IMR-90 (cell line): Measurements from ENCODE around the gene C6. TPM values are rescaled to one million over a fixed set of nuclear protein-coding genes. Genes with fewer than 3 reads are reported as not detected.

Experiments
- ATAC-seq: fragments of 200-7000 bp; cut with Tn5 transposase; 2 replicates; pipeline ENCODE4 v1.9.1; 2020; ENCODE audit warnings: low read depth, mild to moderate bottlenecking, moderate library complexity
- BruUV-seq: library from RNA; stranded (reverse); fragments of 400-500 nt; replicated peaks from 2 replicates; lab custom pipeline; 2021; lab: Mats Ljungman, UMichigan
- CTCF ChIA-PET: fragments of 300-600 bp; formaldehyde crosslinking; extraction: SDS; loops from one replicate; lab custom pipeline; 2021; ENCODE audit warnings: antibody characterized with exemption; lab: Yijun Ruan, JAX
- POLR2A ChIA-PET: fragments of 300-600 bp; sonication (Branson Sonifier 250); formaldehyde crosslinking; loops from one replicate; lab custom pipeline; 2022; ENCODE audit warnings: antibody characterized with exemption; ENCODE audit not compliant: unreplicated experiment; lab: Charles Lee
- DNase-seq: peaks from one replicate; pipeline ENCODE4 v3.0.0; 2013
- H2AFZ ChIP-seq: replicated peaks from 2 replicates; pipeline ENCODE3; 2013; ENCODE audit warnings: low read length, mild to moderate bottlenecking; ENCODE audit not compliant: poor library complexity
- H2AK5ac ChIP-seq: 2 replicates; pipeline ENCODE4 v1.6.1; 2013; ENCODE audit warnings: low read depth, low read length, inconsistent platforms
- H2AK9ac ChIP-seq: replicated peaks from 2 replicates; pipeline ENCODE3; 2013; ENCODE audit warnings: mild to moderate bottlenecking, low read depth, low read length, moderate library complexity; ENCODE audit not compliant: poor library complexity
- H2BK120ac ChIP-seq: 2 replicates; pipeline ENCODE4 v1.6.1; 2013; ENCODE audit warnings: low read depth, low read length, inconsistent platforms
- H2BK15ac ChIP-seq: 3 replicates; pipeline ENCODE4 v1.6.1; 2013; ENCODE audit warnings: low read depth, low read length, inconsistent platforms
- H2BK20ac ChIP-seq: 2 replicates; pipeline ENCODE4 v1.6.1; 2013; ENCODE audit warnings: low read depth, mild to moderate bottlenecking, inconsistent platforms, low read length, moderate library complexity
- H2BK5ac ChIP-seq: 2 replicates; pipeline ENCODE4 v1.6.1; 2013; ENCODE audit warnings: mild to moderate bottlenecking, low read depth, low read length, inconsistent platforms; ENCODE audit not compliant: poor library complexity, severe bottlenecking
- H3K14ac ChIP-seq: replicated peaks from 2 replicates; pipeline ENCODE4 v1.6.1; 2013; ENCODE audit warnings: low read depth, low read length, inconsistent platforms
- H3K18ac ChIP-seq: 2 replicates; pipeline ENCODE4 v1.6.1; 2013; ENCODE audit warnings: low read depth, low read length, control low read depth
- H3K23ac ChIP-seq: 2 replicates; pipeline ENCODE4 v1.6.1; 2013; ENCODE audit warnings: low read depth, low read length, inconsistent platforms
- H3K27ac ChIP-seq: 2 replicates; pipeline ENCODE4 v1.5.1; 2013; ENCODE audit warnings: mild to moderate bottlenecking, control low read depth, low read length; ENCODE audit not compliant: insufficient read depth
- H3K27me3 ChIP-seq: 2 replicates; pipeline ENCODE4 v1.6.1; 2013; ENCODE audit warnings: low read length; ENCODE audit not compliant: control insufficient read depth, insufficient read depth
- H3K36me3 ChIP-seq: 2 replicates; pipeline ENCODE4 v1.6.1; 2013; ENCODE audit warnings: low read length, mixed read lengths; ENCODE audit not compliant: control insufficient read depth, insufficient read depth
- H3K4ac ChIP-seq: 2 replicates; pipeline ENCODE4 v1.6.1; 2013; ENCODE audit warnings: low read depth, low read length, inconsistent platforms
- H3K4me1 ChIP-seq: 2 replicates; pipeline ENCODE4 v1.6.1; 2013; ENCODE audit warnings: low read length, mixed read lengths; ENCODE audit not compliant: control insufficient read depth, insufficient read depth
- H3K4me2 ChIP-seq: 2 replicates; pipeline ENCODE4 v1.6.1; 2013; ENCODE audit warnings: low read depth, mild to moderate bottlenecking, control low read depth, low read length, moderate library complexity
- H3K4me3 ChIP-seq: 2 replicates; pipeline ENCODE4 v1.5.1; 2013; ENCODE audit warnings: low read depth, mild to moderate bottlenecking, control low read depth, low read length, moderate library complexity; ENCODE audit not compliant: insufficient read depth
- H3K56ac ChIP-seq: 2 replicates; pipeline ENCODE4 v1.6.1; 2013; ENCODE audit warnings: low read length, inconsistent platforms; ENCODE audit not compliant: insufficient read depth; ENCODE audit errors: extremely low read depth
- H3K79me1 ChIP-seq, 2 experiments: 2 replicates each; pipeline ENCODE4 v1.6.1; 2013; ENCODE audit warnings: low read length in 2 of 2, inconsistent platforms in 1 of 2, low read depth in 1 of 2
- H3K9ac ChIP-seq: 2 replicates; pipeline ENCODE4 v1.6.1; 2013; ENCODE audit warnings: low read depth, low read length, control low read depth
- H3K9me1 ChIP-seq: 2 replicates; pipeline ENCODE4 v1.6.1; 2013; ENCODE audit warnings: low read length, inconsistent platforms; ENCODE audit not compliant: insufficient read depth
- H3K9me3 ChIP-seq: 2 replicates; pipeline ENCODE4 v1.6.1; 2013; ENCODE audit warnings: low read length; ENCODE audit not compliant: control insufficient read depth, insufficient read depth
- H4K20me1 ChIP-seq: 2 replicates; pipeline ENCODE4 v1.6.1; 2013; ENCODE audit warnings: low read length, inconsistent platforms; ENCODE audit not compliant: insufficient read depth
- H4K5ac ChIP-seq: 2 replicates; pipeline ENCODE4 v1.6.1; 2013; ENCODE audit warnings: mild to moderate bottlenecking, low read depth, low read length, control low read depth
- H4K8ac ChIP-seq, 2 experiments: 2 replicates each; pipeline ENCODE4 v1.6.1; 2013; ENCODE audit warnings: low read depth in 2 of 2, low read length in 2 of 2, control low read depth in 1 of 2, inconsistent platforms in 1 of 2
- H4K91ac ChIP-seq: 2 replicates; pipeline ENCODE4 v1.6.1; 2013; ENCODE audit warnings: low read depth, low read length, inconsistent platforms; ENCODE audit not compliant: insufficient read depth
- BHLHE40 ChIP-seq: fragments of 150-350 bp; IDR thresholded peaks from 2 replicates; pipeline ENCODE4 v1.6.1; 2016; ENCODE audit warnings: mild to moderate bottlenecking, low read depth, low read length
- CEBPB ChIP-seq: IDR thresholded peaks from 2 replicates; pipeline ENCODE4 v1.6.1; 2012; ENCODE audit warnings: low read depth, low read length, improper control_type of control experiment
- CHD1 ChIP-seq: IDR thresholded peaks from 2 replicates; pipeline ENCODE4 v1.6.1; 2012; ENCODE audit warnings: low read depth, low read length, improper control_type of control experiment
- FOS ChIP-seq: fragments of 150-350 bp; IDR thresholded peaks from 2 replicates; pipeline ENCODE4 v1.6.1; 2016; ENCODE audit warnings: low read depth, low read length
- MAFK ChIP-seq: IDR thresholded peaks from 2 replicates; pipeline ENCODE4 v1.6.1; 2012; ENCODE audit warnings: low read depth, low read length, improper control_type of control experiment
- NFE2L2 ChIP-seq: fragments of 150-350 bp; IDR thresholded peaks from 2 replicates; pipeline ENCODE4 v1.6.1; 2016; ENCODE audit warnings: low read depth, mild to moderate bottlenecking, low read length
- RAD21 ChIP-seq: IDR thresholded peaks from 2 replicates; pipeline ENCODE4 v1.6.1; 2012; ENCODE audit warnings: low read length, improper control_type of control experiment
- RFX5 ChIP-seq: IDR thresholded peaks from 2 replicates; pipeline ENCODE4 v1.8.0; 2012; ENCODE audit warnings: low read depth, mild to moderate bottlenecking, low read length, moderate library complexity
- SMC3 ChIP-seq: fragments of 150-350 bp; IDR thresholded peaks from 2 replicates; pipeline ENCODE4 v1.6.1; 2016; ENCODE audit warnings: low read depth, mild to moderate bottlenecking, antibody characterized with exemption, low read length, moderate library complexity
- WGBS, 2 experiments: methylation state at CpG; one replicate each; pipeline versions ENCODE4 v1.1.5 to v1.1.7; 2013; ENCODE audit warnings: missing lambda C conversion rate in 2 of 2; ENCODE audit not compliant: insufficient read length in 1 of 2; ENCODE audit errors: extremely low coverage in 2 of 2; 5-methylcytosine and 5-hydroxymethylcytosine counted together
- dilution Hi-C: fragments of 300-500 bp; cut with HindIII; formaldehyde crosslinking; loops from one replicate; pipeline ENCODE4 v1.14.3; 2018; ENCODE audit warnings: low sequenced_read_pairs; ENCODE audit not compliant: unreplicated experiment
- in situ Hi-C: fragments of 300-500 bp; cut with MboI; formaldehyde crosslinking; loops from 3 replicates; pipeline ENCODE4 v1.14.3; 2019; ENCODE audit warnings: low sequenced_read_pairs, inconsistent platforms, mixed read lengths
- intact Hi-C: fragments of 100-400 bp; cut with micrococcal nuclease; formaldehyde crosslinking; loops from 2 replicates; pipeline ENCODE4 v1.10.0; 2022
- polyA plus RNA-seq, 3 experiments: library from polyadenylated mRNA; depleted of rRNA; stranded (reverse); fragments of >200 nt; gene quantifications; 2 replicates each; pipeline ENCODE4 v1.2.3, GENCODE V29; 2012; ENCODE audit warnings: low replicate concordance in 1 of 3
- total RNA-seq: library from RNA; depleted of rRNA; stranded (reverse); fragments of >200 nt; gene quantifications from 2 replicates; pipeline ENCODE4 v1.2.3, GENCODE V29; 2012

Gene C6
- total and polyA plus RNA-seq, 2 of the 4 experiments (the other 2 are of a cell fraction), result 0.05 to 0.18 TPM

DNA sequence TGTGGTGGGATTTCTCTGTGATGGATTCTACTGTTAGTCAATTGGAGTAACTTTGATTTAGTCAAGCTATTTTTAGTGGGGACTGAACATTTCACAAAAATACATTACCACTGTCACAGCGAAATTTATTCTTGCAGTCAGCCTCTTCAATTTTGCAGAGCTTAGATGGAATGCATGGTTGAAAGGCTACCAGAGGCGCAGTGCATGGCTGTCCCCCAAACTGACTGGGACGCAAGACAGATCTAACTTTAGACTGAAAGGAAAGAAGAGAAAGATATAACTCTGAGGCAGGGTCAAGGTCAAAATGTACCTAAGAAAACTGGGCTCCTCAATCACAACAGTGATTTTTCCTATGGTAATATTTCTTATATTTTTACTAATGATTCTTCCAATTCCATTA, 13.7 kb downstream of the C6 start:
- Histone ChIP-seq H3K36me3 (no peaks in the 10 kb centered on the region), H3K14ac (no peak overlapping the region), H4K5ac (no peak overlapping the region), H3K18ac (no peak overlapping the region), H2BK20ac (no peak overlapping the region), H3K79me1 (no peaks in the 10 kb centered on the region), H3K4me2 (no peak overlapping the region), H3K9ac (no peak overlapping the region), H4K91ac (no peak overlapping the region), H2AK9ac (no peak overlapping the region), H2AK5ac (no peak overlapping the region), H3K56ac (no peak overlapping the region), H4K8ac (no peak overlapping the region), H3K23ac (no peak overlapping the region), H3K4ac (no peak overlapping the region), H2BK120ac (no peak overlapping the region), H3K9me1 (no peaks in the 10 kb centered on the region), H4K20me1 (no peaks in the 10 kb centered on the region), H3K4me1 (no peaks in the 10 kb centered on the region), H3K4me3 (no peak overlapping the region), H3K9me3 (no peaks in the 10 kb centered on the region), H3K27me3 (no peaks in the 10 kb centered on the region), H2BK15ac (no peak overlapping the region), H2AFZ (no peak overlapping the region), H3K27ac (no peak overlapping the region), H2BK5ac (no peak overlapping the region)
- POLR2A ChIA-PET, result no interaction called here
- ATAC-seq (no peak), DNase-seq (no peak)
- intact Hi-C loops (no loop called here), dilution Hi-C loops (no loop called here), in situ Hi-C loops (no loop called here)
- no TSS peak for BruUV-seq
- WGBS, 2 experiments, result no CpG with 5 or more reads among the region's 3 CpGs
- TF ChIP-seq SMC3, result no peak
- no peak for TF ChIP-seq FOS
- TF ChIP-seq RFX5, result no peak
- TF ChIP-seq CEBPB, result no peak
- TF ChIP-seq MAFK, result no peak
- TF ChIP-seq NFE2L2, result no peak
- no peak for TF ChIP-seq RAD21
- no peak for TF ChIP-seq CHD1
- TF ChIP-seq BHLHE40, result no peak
- CTCF ChIA-PET, result no interaction called here
